Femur (tissue), 1 donor: ENCODE data around the gene MAN1C1.
A peak's percentile ranks its signal among the peaks of the same experiment; 100 is the strongest.

Experiments used
- DNase-seq: peaks from one replicate; pipeline ENCODE4 v3.0.0-alpha.2; 2017

Gene MAN1C1

DNA sequence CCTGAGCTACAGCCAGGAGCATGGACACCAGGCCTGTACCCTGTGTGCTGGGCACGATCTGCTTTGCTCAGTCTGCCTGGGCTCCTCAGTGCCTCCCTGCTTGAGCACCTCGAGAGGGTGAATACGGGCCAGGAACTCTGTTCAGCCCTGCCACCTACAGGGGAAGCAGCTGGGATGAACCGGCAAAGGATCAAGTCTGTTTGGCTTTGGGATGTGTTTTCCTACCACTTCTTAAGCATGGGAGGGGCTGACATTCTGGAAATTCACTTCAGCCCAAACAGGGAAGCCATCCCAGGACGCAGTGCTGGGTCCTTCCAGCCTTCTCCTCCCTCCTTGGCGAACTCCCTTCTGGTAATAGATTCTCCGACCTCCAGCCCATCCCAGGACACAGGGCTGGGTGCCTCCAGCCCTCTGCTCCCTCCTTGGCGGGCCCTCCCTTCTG is 127.6 kb downstream of the MAN1C1 start:
- peak; percentile 87 for DNase-seq

DNA sequence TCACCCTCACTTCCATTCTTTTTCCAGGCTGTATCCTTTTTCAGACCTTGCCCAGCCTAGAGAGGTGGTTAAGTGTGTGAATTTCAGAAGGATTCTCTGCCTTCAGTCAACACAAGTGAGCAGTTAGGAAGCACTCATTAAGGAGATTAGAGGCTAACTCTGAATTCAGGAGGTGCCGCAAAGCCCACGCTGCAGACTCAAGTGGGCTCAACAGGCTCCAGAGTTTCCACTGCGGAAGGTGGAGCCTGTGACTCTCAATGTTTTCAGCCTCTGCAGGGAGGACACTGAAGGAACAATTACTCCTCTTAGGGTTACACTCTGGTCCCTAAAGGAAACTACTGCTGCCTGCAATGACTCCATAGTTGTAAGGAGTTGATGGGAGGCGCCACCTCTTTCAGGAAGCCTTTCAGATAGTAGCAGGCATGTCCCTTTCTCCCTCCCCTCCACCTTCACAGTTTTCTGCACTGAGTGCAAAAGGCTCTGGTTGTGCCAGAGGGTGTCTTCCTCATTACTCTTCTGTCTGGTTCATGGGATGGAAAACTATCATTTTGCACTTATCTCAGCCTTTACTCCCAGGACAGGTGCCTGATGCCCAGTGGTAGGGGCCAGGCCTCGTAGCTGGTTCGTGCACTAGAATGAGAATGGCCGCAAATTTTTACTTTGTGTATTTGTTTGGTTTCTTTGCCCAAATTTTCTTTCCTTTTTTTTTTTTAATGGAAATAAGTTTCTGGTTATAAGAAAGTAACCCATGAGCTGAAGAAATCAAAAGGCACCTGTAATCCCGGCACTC is 128.2 kb downstream of the MAN1C1 start:
- no peak for DNase-seq

DNA sequence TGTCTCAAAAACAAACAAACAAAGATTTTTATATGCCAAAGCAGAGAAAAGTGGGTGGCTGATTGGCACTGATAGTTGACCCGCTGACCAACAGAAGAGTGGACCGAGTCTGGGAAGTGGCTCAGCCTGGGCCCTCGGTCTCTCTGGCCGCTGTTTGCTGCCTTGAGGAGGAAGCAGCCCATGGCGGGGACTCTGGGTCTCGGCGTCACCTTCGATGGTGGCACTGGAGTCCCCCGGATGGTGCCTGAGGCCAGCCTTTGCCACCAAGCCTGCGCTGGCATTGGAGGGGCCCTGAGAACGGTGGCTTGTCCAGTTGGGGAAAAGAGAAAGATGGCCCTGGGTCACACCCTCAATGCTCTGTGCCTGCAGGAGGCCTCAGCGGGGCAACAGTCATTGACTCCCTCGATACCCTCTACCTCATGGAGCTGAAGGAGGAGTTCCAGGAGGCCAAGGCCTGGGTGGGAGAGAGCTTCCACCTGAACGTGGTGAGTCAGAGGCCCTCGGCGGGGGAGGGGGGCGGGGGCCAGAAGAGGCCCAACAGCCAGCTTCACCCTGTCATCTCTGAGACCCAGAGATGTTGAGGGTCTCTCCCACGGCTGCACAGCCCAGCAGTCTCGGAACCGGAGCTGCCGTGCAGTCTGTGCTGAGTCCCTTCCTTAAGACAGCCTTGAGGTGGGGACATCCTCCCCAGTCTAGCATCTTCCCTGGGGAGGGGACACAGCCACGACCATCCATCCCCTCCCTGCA is 129.9 kb downstream of the MAN1C1 start:
- DNase-seq: no peak

DNA sequence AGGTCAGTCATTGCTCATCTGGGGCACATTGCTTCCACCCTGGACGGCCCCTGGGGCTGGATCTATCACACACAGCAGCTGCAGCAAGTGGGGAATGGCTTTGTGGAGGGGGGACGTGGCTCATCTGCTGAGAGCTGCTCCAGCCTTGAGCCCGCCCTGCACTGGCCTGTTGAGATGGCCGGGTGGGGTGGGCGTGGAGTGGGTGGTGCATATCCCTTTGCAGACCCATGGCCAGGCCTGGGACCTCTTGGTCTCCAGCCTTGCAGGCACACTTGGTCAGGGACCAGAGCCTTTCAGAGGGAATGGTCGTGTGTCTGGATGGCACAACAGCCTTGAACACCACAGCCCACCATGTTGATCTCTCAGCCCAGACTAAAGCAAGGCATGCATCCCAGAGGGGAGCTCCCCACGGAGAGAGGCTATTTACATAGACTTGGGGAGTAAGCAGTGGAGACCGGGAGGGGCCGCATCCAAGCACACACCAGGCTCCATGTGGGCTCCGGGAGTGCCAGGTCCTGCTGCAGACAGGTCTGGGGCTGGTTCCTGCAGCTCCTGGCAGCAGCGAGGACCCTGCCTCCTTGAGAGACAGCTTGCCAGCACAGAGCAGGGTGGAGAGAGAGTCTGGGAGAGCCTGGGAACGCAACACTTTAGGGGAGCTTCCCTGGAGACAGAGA is 130.6 kb downstream of the MAN1C1 start:
- no peak for DNase-seq

DNA sequence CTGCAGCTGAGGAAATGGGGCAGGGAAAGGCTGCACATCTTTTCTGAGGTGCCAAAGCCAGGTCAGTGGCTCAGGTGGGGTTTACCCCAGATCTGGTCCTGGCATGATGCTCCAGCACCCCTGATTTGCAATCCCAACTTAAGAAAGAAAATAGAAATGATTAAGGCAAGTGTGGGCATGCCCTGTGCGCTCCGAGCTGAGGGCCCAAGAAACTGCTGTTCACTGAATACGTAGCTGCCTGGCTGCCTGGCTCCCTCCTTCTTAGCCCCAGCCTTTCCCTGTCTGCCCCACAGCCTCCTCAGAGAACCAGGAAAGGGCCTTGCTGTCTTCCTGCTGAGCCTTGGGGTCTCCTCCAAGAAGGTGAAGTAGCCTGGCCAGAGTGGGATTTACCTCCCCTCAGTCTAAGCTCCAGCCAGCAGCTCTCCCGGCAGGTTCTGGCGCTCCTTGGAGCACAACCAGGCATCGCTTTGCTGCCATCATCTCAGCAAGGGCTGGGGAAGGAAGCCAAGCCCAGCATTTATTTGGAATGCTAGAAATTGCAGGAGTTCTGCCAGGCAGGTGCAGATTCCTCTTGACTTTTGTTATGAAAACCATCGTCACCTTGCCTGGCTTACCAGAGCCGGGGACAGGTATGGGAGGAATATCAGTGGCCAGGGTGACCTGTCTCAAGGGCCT is 132.1 kb downstream of the MAN1C1 start:
- no peak for DNase-seq

DNA sequence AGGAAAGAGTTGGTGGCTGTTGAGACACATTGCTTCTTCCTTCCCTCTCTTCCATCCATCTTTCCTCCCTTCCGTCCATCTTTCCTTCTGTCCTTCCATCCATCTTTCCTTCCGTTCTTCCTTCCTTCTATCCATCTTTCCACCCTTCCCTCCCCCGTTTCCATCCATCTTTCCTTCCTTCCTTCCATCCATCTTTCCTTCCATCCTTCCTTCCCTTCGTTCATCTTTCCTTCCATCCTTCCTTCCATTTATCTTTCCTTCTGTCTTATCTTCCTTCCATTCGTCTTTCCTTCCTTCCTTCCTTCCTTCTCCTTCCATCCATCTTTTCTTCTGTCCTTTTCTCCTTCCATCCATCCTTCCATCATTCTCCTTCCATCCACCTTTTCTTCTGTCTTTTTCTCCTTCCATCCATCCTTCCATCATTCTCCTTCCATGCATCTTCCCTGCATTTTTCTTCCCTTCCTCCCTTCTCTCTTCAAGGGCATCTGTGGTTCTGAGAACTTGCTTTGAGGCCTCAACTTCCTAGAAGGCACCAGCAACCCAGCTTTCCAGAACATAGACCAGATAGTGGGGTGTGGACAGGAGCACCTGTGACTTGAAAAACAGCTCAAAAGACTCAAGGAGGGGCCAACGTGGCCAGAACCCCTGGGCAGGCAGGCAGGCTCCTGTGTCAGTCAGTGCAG is 134.5 kb downstream of the MAN1C1 start:
- no peak for DNase-seq

DNA sequence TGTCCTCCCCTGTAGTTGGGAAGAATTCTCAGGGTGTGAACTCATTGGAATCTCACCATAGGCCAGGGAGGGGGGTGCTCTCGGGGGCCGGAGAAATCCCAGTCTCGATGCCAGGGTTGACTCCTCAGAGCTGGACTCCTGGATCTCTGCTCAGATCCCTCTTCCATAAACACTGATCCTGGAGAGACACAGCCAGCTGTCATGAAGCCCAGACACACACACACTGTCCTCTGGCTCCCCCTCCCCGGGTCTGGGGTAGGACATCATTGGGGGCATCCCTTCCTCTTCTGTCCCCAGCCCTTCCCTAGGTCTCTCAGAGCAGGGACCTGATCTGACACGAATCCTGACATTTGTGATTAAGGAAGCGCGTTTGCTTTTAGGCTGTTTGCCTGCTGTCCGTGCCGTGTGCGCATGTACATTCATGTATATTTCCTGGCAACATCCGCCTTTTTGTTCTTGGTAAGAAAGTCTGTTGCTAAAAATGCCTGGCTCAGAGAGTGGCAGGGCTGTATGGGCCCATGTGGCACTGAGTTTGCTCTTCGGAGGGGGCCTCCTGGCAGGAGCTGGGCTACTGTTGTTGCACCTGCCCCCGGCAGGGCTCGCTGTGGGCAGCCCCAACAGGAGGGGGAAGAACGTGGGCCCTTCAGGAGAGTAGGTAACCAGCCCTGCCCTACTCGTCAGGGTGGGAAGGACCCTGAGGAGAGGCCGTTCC is 138.0 kb downstream of the MAN1C1 start:
- peak; percentile 70 for DNase-seq

DNA sequence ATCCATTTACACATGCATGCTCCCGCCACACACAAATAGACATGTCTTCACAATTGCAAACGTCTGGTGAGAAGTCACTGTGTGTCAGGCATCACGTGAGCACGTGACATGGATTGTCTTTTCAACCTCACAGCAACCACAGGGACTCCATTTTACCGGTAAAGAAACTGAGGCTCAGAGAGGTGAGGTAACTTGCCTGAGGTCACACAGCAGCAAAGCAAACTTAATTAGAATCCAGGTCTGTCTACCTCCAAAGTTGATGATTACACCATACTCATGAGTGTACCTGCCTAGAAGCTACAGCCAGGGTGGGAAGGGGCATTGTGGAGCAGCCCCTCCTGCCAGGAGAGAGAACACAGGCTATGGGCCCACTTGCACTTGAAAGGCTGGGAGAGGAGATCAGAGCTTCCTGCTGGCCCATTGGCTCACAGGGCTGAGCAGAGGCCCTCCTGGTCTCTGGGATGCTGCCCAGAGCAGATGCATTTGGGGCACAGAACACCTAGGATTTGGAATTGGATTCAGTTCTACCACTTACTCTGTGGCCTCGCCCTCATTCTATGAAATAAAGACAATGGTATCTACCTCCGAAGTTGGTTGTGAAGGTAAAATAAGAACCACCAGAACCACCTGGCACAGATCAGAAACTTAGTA is 139.0 kb downstream of the MAN1C1 start:
- DNase-seq: no peak

DNA sequence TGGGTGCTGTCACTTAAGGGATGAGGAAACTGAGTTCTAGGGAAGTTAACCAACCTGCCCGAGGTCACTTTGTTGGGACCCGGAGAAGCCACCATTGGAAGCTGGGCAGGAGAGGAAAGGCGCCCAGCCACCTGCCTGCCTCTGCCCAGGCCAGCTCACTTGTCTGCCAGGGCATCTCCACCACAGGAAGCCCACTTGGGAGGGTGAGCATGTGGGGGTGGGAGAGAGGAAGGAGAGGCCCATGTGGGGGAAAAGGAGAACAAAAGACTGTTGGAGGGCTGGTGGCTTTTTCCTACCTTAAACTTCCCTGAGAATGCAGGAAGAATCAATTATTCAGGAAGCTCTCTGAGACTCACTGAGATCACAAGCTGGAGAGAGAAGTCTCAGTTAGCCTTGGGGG is 139.6 kb downstream of the MAN1C1 start:
- DNase-seq: no peak

DNA sequence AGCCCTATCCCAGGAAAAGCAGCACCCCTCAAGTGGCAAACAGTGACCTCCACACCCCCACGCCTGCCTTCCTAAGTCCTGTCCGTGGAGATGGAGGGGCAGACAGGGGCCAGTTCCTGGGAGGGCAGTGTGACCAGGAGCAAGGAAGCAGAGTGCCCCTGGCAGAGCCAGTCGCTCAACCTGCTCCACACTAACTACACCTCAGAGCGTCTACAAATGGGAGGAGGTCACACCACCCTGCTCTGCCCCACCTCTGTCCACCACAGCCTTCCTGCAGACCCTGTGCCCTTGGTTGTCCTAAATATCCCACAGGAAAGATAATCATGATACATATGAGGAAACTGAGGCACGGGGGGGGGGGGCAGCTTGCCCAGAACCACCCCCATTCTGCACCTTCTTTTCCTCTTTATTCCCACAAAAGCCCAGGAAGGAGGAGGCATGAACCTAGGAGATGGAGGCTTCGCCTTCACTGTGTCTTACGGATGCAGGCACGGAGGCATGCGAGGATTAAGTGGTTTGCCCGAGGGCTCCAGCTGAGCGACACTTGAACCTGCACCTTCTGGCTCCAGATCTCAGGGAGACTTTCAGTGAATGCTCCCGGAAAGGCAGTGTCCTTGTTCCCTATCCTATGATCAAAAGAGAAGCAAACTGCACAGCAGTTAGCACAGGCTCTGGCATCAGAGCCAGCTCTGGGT is 140.7 kb downstream of the MAN1C1 start:
- DNase-seq: no peak

DNA sequence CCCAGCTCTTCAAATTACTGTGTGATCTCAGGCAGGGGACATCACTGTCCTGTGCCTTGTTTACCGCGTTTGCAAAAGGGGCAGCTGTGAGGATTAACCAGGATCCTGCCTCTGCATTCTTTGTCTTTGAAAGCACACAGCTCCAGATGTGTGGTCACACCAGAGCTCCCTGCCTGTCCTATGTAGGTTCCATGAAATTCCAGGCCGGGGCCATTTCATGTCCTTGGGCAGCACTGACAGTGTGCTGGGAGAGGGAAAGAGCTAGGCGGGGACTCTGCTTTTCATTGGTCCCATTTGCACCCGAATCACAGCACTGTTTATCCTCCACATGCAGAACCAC is 141.2 kb downstream of the MAN1C1 start:
- DNase-seq: no peak

DNA sequence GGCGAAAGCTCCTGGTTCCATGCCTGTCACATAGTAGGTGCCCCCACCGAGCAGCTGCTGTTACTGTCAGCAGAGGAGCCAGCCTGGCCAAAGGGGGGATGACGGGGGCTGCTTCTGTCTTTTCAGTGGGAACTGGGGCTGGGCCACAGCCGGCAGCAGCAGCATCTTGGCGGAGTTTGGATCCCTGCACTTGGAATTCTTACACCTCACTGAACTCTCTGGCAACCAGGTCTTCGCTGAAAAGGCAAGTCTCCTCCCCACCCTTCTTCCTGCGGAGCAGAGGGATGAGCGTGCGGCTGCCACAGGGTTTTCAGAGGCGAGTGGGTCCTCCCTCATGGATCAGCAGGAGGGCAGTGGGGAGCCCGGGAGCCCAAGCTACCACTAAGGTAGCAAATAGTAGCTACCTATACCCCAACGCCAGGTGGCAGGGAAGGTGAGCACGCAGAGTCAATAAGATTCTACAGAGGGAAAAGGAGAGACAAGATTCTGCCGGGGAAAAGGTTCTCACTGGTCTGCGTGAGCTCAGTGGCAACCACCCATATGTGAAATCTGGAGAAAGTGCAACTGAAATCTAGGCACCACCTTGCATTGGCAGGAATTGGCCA is 142.0 kb downstream of the MAN1C1 start:
- no peak for DNase-seq

DNA sequence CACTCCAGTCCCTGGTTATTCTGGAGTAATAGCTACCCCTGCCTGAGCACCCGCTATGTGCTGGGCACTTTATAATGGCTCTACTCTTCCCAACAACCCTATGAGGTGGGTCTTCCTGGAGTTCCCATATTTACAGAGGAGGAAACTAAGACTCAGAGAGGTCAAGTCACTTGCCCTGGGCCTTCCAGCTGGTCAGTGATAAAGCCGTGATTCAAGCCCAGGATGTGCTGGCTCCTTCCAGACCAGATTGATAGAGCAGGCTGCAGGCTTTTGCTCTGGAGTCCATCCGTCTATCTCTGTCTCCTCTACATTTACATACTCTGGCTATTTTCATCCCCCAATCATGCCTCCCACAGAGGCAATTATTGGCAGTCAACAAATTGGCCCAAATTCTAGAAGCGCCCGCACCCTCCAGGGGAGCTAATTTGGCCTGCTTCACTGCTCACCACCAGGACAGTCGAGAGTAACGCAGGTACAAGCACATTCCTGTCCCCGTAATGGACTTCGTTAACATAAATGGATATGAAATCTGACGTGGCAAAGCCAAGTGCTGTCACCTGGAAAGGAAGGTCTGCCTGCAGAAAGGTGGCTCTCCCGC is 143.6 kb downstream of the MAN1C1 start:
- no peak for DNase-seq

DNA sequence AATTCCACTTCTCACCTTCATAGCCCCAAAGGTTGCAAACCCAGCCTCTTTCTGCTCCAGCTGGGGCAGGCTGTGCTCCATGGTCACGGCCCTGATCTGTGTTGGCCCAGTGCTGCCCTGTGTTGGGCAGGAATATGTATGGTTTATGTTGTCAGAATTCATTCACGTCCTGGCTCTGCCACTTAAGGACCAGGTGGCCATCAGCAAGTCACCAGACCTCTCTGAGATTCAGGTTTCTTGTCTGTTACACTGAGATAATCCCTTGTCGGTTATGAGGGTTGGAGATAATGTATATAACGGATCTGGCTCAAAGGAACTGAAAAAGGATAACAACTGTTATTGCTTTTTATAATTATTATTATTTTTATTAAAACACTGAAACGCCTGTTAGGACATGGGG is 144.3 kb downstream of the MAN1C1 start:
- no peak for DNase-seq

DNA sequence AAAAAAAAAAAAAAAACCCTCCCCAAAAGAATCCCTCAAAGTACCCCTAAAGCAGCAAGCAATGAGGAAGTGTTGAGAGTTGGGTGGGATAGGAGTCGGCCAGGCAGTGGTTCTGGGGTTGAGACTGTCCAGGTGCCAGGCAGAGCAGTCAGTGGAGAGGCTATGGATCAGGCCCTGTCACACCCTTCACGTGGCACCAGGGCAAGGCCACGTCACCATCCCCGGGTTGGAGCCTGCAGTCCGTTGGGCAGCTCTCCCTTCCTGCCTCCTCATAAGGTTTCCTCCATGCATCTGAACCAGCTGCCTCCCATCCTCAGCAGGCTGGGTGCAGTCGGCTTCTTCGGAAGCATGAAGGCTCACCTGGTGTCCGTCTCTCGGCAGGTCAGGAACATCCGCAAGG is 146.9 kb downstream of the MAN1C1 start:
- DNase-seq: no peak

DNA sequence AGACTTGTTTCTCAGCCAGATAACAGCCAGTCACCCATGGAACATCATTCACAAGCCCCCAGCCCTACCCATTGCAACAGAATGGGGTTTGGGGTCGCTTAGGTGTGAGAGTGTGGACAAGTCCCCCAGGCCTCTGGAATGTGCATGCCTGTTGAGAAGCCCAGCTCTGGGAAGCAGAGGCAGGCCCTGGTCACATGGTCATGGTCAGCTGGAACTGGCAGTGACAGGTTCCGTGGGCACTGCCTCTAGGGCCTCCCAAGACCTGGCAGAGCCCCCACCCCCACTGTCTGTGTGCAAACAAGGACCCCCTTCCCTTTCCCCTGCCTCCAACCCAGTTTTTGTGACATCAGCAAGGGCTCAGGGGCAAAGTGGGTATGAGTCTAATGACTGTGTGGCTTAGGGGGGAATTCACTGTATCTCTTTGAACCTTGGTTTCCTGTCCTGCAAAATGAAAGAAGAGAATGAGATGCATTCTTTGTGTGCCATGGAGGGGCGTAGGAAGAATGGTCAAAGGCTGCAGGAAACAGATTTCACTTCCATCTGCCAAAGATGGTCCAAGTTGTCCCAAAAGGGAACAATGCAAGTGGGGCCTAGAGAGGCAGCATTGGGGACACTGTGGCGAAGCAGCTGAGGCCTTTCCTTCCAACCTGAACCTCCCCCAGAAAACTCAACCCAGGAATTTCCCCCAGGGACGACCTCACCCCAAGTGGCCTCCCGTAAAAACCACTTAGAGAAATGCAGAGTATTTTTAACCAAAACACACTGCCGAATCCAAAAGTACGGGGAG is 148.7 kb downstream of the MAN1C1 start:
- no peak for DNase-seq

DNA sequence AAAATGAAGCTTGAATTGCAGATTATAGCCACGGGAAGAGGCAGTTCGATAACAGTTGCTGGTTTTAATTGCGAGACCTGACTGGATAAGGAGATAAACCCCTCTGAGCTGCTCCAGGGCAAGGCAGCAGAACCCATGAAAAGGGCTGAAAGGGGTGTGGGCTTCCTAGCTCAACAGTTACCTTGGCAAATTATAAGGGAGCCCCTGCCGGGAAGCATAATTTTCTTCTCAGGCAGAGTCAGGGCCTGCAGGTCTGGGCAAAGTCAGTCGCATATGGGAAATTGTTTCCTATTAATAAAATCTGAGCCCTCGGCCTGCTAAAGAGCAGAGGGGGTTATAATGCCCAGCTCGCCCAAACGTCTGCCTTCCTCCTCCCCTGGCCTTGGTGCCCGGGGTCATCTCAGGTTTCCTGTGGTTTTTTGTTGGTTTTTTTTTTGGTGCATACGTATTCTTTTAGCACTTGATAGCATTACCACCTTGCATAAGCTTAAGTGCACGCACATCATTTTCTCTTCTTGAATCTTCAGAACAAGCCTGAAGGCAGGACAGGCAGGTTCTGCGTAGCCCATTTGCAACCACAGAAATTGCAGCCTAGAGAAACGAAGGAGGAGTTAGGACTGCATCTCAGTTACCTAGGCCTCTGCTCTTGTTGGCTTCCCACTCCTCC is 149.5 kb downstream of the MAN1C1 start:
- no peak for DNase-seq

DNA sequence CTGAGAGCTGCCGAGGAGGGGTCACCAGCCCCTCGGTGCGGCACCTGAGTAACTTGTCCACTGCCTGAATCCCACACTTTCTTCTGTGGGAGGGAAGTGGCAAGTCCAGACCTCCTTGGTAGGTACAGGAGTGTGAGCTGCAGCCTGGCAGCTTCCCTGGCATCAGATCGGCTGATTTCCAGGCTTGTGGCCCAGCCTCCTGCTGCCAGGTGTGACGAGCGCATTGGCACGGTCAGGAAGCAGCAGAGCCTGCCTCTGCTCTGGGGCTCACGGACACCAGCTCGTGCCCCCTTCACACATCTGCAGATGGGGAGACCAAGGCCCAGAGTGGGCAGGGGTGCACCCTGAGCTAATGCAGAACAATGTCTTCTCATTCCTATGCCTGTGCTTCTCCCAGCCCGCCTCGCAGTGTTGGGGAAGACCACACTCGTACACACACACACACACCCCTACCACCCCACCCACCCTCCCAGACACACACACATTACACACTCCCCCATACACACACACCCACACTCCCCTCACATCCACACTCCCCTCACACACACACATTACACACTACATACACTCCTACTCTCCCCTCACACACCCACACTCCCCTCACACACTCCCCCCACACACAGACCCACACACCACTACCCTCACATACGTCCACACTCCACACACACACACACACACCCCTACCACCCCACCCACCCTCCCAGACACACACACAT is 150.3 kb downstream of the MAN1C1 start:
- DNase-seq: peak; percentile 49
